Glomerular visceral epithelial cell (primary cell): ENCODE results near the gene KRTAP10-12.

Experiments
- DNase-seq: peaks from one replicate; pipeline ENCODE4 v3.0.0-alpha.2; 2016; ENCODE audit errors: extremely low spot score

KRTAP10-12 gene

DNA sequence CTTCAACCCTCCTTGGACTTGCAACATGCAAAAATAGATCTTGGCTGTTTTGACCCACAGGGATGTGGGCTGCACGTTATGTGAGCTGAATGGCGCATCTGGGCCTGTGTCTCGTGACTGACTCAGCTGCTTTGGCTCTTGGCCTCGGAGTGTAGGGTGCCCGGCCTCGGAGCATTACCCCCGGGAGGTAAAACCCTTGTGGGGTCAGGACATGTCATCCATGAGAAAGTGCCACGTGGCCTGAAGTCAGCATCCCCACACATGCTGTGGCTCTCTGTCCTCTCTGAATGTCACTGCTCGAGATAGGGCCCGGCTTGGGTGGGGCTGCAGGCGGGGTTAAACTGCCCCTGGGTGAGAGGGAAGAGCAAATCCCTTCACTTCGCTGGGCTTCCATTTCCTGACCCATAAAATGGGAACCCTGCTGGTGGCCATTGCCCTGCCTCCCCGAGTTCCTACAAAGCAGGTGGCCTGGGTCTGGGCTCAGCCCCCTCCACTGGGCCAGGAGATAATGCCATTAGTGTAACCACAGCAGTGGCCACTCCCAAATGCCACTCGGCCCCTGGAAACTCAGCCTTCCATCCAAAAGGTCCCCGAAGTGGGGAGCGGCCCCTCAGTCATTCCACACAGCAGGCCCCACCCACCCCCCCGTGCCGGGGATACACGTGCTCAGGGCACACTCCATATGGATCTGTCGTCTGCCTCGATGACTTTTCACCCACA, 37.2 kb downstream of the KRTAP10-12 start:
- no peak for DNase-seq

DNA sequence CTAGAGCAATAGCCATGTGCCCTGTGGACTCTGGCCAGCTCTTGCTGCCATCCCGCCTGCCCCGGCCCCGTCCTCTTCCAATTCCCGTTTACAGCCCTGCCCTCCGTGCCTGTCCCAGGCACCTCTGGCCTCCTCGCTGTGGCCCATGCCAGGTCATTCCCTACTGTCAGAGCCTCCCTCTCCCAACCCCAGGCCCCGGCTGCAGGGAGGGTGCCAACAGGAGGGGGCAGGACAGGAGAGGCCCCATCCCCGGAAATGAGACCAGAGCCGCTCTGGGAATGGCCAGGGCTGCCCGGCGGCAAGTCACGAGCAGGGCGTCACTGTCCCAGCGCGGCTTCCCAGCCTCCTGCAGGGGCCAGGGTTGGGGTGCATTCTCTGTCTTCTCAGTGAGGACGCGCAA, 37.9 kb downstream of the KRTAP10-12 start:
- DNase-seq: no peak

DNA sequence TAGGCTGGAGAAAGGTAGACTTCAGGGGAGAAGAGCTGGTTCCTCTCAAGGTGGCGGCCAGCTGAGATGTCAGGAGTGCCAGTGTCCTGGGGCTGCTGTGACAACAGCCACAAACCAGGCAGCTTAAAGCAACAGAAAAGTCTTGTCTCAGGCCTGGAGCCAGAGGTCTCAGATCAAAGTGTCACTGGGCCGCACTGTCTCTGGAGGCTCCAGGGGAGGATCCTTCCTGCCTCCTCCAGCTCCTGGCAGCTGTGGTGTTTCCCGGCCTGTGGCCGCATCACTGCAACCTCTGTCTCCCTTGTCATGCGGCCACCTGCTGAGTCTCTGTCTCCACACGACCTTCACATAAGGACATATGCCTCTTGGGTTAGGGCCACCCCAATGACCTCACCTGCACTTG, 38.8 kb downstream of the KRTAP10-12 start:
- no peak for DNase-seq

DNA sequence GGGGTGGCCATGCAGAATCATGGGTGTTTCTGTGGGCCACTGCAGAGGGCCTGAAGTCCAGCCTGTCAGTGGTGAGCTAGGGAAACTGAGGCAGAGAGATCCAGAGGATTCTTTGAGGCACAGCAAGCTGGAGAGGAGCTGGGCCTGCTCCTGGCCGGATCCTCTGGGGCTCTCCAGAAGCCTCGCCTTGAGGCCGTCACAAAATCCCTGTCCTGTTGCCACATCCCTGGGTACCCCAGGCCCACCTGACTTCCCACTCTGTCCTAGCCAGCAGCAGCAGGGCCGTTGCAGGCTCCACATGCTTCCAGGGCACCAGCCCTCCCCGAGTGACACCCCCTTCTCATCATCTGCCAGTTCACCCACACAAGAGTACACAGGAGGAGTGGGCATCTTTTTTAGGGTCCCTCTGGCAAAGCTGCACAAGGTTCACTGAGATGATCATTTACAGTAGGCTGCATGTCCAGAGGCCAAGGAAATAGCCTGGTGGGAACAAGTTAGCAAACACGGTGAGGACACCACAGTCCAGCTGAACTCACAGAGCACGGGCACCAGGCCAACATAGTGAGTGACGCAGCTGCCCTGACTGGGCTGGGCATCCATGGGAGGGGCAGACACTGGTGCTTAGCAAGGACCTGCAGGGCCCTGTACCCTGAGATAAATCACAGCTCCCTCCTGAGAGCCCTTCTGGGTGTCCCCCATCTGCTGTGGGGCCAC, 39.5 kb downstream of the KRTAP10-12 start:
- no peak for DNase-seq

DNA sequence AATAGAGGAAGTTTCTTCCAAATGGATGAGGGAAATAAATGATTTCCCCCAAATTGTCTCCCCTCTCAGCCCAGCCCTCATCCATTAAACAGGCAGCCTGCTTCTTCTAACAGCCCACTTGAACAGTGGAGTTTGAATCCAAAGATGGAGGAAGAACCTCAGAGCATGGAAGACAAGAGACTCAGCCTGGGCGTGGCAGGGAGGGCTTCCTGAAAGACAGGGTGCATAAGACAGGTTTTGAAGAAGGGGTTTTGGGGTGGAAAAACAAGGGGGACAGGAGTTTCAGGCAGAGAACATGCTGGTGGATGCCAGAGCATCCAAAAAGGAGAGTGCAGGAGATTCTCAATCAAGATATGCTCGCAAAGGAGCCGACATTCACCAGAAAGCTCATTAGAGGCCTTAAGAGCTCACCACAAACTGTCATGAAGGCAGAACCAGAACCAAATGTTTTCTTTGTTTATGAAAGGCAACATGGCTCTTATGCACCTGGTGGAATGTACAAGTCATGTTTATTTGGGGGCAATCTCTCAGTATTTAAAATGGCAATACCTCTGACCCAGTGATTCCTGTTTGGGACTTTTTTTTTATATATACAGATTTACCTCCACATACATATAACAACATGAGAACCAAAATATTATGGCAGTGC, 40.9 kb downstream of the KRTAP10-12 start:
- DNase-seq: no peak

DNA sequence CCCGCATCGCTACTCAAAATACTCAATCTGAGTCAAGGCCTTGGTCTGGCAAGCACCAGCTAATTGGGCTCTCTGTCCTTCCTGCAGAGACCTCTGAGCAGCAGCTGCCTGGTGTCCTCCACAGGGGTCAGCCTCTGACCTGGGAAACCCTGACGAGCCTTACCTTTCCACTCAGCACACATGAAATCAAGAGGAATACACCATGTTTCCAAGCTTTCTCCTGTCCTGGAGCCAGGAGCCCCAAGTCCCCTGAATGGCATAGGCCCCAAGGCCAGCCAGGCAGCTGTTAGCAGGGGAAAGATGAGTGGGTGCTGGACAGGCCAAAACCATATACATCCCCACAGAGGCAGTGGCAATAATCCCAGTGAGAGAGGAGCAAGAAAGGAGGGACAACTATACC, 41.6 kb downstream of the KRTAP10-12 start:
- no peak for DNase-seq

DNA sequence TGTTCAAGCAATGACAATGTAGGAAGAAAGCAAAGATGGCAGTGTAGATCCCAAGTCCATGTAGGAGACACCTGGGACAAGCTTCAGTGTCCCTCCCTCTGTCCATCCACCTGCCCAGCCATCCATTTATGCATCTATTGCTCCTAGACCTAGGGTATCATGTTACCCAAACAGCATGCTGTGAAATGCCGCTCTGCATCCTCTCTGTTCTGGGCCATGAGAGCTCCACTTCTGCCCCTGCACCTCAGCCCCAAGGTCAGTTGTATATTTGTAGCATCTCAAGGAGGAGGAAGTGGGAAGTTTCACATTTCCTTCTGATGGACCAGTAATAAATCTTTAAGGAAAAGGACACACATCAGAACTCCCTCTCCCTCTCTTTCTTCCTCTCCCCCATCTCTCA, 42.3 kb downstream of the KRTAP10-12 start:
- no peak for DNase-seq

DNA sequence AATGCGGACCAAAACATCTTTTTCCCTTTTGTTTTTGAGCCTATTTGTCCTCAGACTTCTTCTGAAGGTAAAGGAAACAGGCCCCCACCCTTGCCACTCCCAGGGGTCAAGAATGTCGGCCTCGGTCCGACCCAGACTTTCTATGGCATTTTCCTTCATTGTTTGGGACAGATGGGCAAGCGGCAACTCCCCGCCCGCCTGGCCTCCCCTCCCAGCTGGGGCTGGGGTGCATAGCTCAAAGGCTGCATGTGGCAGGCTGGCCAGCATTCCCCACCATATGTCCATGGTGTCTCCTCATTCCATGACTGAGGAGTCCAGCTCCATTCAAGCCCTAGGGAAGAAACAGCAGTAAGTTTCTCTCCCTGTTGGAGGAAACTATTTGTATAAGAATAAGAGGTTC, 43.8 kb downstream of the KRTAP10-12 start:
- DNase-seq: no peak

DNA sequence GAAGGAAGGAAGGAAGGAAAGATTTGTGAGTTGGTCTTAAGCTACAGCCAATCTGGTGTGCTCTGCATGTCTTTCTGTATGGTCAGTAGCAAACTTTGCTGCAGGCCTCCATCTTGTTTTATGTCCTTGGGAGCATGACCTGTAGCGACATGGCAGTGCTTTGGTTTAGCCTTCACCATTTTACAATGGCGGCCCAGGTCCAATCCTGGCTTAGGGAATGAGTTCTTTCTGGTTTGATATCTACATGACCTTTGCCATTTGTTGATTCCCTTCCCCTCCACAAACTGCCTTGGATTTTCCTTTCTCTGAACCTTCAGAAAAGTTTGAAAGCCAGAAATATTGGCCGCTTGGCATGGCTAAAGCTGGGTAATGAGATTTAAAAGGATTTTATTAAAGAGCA, 44.9 kb downstream of the KRTAP10-12 start:
- DNase-seq: no peak

DNA sequence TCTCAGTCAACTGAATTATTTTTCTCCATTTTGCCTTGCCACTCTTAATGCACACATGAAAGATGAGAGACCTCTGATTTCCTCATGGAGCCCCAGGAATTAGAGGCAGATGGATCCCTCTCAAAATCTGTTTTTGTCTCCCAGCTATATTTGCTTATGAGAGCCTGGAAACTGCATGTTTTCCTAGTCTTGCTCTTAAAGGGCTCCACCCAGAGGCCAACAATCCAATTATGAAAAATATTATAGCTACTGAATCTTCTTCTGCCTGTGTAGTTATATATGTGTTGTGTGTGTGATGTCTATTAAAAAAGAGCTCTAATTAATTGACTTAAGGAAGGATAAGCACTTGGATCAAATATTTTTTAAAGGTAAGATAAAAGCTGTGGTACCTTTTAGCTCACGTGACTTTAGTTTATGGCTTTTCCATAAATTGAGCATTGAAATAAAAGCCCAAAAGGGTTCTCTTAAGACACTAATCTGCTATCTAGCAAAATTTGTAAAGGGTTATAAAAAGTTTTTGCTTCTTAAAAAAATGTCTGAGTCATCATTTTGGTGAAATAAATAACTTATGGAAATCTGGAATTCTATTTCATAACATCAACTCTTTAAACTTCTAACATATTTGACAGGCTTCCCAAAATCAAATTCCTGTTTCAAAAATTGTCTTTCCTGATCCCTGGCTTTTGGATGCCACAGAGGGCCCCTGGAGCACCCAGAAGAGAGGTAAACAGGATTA, 45.6 kb downstream of the KRTAP10-12 start:
- DNase-seq: no peak
